GM12801 (cell line): ENCODE results near the gene ANKRD63.

Source experiments
- CTCF ChIP-seq: IDR thresholded peaks from one replicate; pipeline ENCODE4 v1.5.1; 2011; ENCODE audit warnings: control low read depth; ENCODE audit not compliant: insufficient read length; ENCODE audit errors: extremely low read depth

Gene ANKRD63

GRCh38 chr15:40265875-40266274, 17.0 kb downstream of the ANKRD63 start:
- no peak for TF ChIP-seq CTCF

GRCh38 chr15:40265355-40265754, 17.5 kb downstream of the ANKRD63 start:
- no peak for TF ChIP-seq CTCF

DNA sequence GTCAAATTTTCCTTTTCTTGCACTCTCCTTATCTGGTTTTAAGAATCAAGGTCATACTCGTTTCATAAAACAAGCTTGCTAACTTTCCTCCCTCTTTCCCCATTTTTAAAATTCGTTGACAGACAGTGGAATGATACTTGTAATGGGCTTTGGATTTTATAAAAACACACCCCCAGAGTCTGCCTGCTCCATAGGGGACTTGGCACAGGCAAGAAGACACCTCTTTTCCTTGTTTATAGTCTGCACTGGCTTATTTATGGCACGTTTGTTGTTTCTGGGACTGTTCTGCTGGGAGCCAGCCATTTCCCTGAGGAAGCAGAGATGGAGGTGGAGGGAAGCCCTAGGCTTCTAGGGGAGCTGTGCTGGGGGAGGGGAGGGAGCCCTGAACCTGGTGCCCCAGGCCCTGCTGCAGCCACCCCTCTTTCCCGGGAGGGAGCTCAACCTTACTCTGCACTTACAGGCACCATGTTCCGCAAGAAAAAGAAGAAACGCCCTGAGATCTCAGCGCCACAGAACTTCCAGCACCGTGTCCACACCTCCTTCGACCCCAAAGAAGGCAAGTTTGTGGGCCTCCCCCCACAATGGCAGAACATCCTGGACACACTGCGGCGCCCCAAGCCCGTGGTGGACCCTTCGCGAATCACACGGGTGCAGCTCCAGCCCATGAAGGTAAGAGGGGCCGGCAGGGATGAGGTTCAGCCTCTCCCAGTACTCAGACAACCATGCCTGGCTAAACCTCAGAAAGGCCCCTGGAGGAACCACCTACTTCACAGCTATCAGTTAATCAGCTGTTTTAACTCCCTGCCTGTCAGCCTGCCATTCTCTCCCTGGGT, 18.3 kb downstream of the ANKRD63 start:
- no peak for TF ChIP-seq CTCF

- no peak for TF ChIP-seq CTCF
Observed at GRCh38 chr15:40263024-40263754, 19.7 kb downstream of the ANKRD63 start.

- no peak for TF ChIP-seq CTCF
Observed at GRCh38 chr15:40259021-40259420, 23.8 kb downstream of the ANKRD63 start.

DNA sequence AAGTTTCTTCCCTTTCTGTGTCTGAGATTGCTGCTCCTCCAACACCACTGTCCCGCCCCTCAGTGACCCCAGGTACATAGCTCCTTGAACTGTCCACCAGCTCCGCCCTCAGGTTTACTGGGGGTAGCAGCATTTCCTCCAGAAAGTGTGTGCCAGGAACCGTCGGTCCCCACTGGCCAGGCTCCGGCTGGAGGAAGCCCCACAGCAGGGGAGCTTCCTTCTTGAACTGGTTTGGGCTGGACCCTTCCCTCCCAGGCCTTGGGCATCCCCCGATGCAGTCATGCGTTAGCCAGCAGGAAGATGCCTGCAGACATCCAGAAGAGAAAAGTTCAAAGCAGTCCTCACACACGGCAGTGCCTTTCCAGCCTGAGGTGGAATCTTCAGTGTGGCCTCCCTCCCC, 24.3 kb downstream of the ANKRD63 start:
- TF ChIP-seq CTCF, result no peak

DNA sequence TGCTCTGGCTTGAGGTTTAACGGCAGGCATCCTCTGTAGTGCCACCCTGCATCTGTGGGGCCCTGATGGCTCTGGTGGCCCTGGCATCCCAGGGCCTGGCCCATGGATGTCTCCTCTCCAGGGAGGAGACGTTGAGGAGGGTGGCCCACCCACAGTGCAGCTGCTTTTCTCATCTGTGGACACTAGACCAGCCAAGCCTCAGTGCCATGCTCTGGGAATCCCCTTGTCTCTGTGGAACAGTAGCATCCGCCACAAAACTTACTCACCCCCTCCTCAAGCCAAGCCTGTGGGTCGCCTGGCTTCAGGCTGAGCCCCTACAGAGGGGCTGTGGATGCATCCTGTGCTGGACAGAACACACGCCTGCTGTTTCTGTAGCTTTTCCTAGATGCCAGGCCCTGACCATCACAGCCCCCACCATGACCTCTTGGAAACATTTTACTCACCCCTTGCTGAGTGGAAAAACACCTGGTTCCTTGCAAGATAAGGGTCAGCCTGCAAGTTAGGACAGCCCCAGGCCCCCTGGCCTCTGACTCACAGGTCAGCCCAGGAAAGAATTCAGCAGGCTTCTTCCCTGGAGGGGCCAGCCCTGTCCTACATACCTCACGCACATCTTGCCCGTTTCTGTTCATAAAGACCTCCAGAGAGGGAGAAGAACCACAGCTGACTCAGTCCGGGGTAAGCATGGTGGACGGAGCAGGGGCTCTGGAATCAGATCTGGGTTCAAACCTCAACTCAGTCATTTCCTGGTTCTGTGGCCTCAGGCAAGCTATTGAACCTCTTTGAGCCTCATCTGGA, 25.0 kb downstream of the ANKRD63 start:
- no peak for TF ChIP-seq CTCF
